ENCODE results near the gene CYP24A1. TPM values are rescaled to one million over a fixed set of nuclear protein-coding genes. Genes with fewer than 3 reads are reported as not detected.
A peak's percentile ranks its signal among the peaks of the same experiment; 100 is the strongest.

The CYP24A1 gene
- total and polyA plus RNA-seq, 2 of the 13 experiments (the other 11 are each of a cell fraction or from before 2014, with no cell fraction given), result 9.4 to 32.7 TPM

DNA sequence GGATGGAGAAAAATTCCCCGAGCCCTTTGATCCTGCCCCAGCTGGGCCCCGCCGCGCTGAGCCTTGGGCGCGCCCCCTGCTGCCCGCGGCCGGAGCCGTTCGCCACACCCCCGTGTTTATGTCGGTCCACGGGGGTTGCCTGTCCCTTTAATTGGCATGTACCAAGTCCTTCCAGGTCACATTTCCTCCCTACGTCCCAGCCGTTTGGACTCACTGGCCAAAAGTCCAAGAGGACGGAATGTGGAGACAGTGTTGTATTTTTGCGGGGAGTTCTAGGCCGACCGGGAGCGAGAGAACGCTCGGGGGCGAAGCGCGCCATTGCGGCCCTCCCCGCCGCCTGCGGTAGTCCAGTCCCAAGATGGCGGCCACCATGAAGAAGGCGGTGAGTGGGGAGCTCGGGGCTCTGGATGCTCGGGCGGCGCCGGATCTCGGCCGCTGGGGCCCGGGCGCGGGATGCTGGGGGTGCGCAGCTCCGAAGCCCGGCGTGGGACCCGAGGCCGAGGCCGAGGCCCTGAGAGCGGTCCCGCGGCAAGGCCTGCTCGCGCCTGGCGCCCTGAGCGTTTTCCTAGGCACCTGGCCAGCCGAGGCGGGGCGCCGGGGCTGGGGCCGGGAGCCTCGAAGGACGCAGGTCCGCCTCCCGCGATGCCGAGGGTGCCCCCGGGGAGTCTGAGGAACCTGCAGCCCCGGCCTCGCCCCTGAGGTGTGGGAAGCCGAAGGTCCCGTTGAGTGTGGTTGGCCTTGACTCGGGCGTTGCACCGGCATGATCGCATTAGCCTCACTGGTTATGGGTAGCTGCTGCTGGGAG lies 34.2 kb upstream of the CYP24A1 start, which contains the start of gene PFDN4 (continued):
- TF ChIP-seq ZNF777 (CRISPR knock-in tag; IDR thresholded peaks at IDR 0.05) (peak; percentile 50; the same call in 1 of the 2 replicates), ZFP62 (CRISPR knock-in tag; IDR thresholded peaks at IDR 0.05) (no peak), ZNF674 (CRISPR knock-in tag; IDR thresholded peaks at IDR 0.05; ENCODE audit: low read depth) (peak; percentile 97; the same call in 1 of the 2 replicates), MATR3 (CRISPR knock-in tag; IDR thresholded peaks at IDR 0.05) (no peak), AHR (CRISPR knock-in tag; IDR thresholded peaks at IDR 0.05) (0 out of 2 replicates have a peak, but pooled peaks have one; percentile 80), ISL2 (CRISPR knock-in tag; IDR thresholded peaks at IDR 0.05) (peak; percentile 83), WIZ (CRISPR knock-in tag; IDR thresholded peaks at IDR 0.05) (peak; percentile 35), IRF2 (CRISPR knock-in tag; IDR thresholded peaks at IDR 0.05) (peak; percentile 90), ZNF451 (CRISPR knock-in tag; IDR thresholded peaks at IDR 0.05) (peak; percentile 96), ZNF484 (CRISPR knock-in tag; IDR thresholded peaks at IDR 0.05; ENCODE audit: borderline replicate concordance, low read depth) (0 out of 2 replicates have a peak, but pooled peaks have one; percentile 78), ZNF747 (CRISPR knock-in tag; IDR thresholded peaks at IDR 0.05; ENCODE audit: borderline replicate concordance) (0 out of 2 replicates have a peak, but pooled peaks have one; percentile 87)
- TF ChIP-seq, protein P1, sequence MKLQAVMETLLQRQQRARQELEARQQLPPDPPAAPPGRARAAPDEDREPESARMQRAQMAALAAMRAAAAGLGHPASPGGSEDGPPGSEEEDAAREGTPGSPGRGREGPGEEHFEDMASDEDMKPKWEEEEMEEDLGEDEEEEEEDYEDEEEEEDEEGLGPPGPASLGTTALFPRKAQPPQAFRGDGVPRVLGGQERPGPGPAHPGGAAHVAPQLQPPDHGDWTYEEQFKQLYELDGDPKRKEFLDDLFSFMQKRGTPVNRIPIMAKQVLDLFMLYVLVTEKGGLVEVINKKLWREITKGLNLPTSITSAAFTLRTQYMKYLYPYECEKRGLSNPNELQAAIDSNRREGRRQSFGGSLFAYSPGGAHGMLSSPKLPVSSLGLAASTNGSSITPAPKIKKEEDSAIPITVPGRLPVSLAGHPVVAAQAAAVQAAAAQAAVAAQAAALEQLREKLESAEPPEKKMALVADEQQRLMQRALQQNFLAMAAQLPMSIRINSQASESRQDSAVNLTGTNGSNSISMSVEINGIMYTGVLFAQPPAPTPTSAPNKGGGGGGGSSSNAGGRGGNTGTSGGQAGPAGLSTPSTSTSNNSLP (IDR thresholded peaks at IDR 0.05; ENCODE audit: low read depth, low read length), result peak; percentile 90
- TF ChIP-seq, protein P2, sequence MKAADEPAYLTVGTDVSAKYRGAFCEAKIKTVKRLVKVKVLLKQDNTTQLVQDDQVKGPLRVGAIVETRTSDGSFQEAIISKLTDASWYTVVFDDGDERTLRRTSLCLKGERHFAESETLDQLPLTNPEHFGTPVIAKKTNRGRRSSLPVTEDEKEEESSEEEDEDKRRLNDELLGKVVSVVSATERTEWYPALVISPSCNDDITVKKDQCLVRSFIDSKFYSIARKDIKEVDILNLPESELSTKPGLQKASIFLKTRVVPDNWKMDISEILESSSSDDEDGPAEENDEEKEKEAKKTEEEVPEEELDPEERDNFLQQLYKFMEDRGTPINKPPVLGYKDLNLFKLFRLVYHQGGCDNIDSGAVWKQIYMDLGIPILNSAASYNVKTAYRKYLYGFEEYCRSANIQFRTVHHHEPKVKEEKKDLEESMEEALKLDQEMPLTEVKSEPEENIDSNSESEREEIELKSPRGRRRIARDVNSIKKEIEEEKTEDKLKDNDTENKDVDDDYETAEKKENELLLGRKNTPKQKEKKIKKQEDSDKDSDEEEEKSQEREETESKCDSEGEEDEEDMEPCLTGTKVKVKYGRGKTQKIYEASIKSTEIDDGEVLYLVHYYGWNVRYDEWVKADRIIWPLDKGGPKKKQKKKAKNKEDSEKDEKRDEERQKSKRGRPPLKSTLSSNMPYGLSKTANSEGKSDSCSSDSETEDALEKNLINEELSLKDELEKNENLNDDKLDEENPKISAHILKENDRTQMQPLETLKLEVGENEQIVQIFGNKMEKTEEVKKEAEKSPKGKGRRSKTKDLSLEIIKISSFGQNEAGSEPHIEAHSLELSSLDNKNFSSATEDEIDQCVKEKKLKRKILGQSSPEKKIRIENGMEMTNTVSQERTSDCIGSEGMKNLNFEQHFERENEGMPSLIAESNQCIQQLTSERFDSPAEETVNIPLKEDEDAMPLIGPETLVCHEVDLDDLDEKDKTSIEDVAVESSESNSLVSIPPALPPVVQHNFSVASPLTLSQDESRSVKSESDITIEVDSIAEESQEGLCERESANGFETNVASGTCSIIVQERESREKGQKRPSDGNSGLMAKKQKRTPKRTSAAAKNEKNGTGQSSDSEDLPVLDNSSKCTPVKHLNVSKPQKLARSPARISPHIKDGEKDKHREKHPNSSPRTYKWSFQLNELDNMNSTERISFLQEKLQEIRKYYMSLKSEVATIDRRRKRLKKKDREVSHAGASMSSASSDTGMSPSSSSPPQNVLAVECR (CRISPR knock-in tag; IDR thresholded peaks at IDR 0.05; ENCODE audit: borderline replicate concordance), result peak; percentile 92
- TF ChIP-seq, protein P3, sequence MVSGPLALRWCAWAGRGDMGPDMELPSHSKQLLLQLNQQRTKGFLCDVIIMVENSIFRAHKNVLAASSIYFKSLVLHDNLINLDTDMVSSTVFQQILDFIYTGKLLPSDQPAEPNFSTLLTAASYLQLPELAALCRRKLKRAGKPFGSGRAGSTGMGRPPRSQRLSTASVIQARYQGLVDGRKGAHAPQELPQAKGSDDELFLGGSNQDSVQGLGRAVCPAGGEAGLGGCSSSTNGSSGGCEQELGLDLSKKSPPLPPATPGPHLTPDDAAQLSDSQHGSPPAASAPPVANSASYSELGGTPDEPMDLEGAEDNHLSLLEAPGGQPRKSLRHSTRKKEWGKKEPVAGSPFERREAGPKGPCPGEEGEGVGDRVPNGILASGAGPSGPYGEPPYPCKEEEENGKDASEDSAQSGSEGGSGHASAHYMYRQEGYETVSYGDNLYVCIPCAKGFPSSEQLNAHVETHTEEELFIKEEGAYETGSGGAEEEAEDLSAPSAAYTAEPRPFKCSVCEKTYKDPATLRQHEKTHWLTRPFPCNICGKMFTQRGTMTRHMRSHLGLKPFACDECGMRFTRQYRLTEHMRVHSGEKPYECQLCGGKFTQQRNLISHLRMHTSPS (CRISPR knock-in tag; IDR thresholded peaks at IDR 0.05; ENCODE audit: low read depth), result peak; percentile 73
- TF ChIP-seq, protein P4, sequence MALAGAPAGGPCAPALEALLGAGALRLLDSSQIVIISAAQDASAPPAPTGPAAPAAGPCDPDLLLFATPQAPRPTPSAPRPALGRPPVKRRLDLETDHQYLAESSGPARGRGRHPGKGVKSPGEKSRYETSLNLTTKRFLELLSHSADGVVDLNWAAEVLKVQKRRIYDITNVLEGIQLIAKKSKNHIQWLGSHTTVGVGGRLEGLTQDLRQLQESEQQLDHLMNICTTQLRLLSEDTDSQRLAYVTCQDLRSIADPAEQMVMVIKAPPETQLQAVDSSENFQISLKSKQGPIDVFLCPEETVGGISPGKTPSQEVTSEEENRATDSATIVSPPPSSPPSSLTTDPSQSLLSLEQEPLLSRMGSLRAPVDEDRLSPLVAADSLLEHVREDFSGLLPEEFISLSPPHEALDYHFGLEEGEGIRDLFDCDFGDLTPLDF (CRISPR knock-in tag; IDR thresholded peaks at IDR 0.05), result peak; percentile 87
- TF ChIP-seq, protein P5, sequence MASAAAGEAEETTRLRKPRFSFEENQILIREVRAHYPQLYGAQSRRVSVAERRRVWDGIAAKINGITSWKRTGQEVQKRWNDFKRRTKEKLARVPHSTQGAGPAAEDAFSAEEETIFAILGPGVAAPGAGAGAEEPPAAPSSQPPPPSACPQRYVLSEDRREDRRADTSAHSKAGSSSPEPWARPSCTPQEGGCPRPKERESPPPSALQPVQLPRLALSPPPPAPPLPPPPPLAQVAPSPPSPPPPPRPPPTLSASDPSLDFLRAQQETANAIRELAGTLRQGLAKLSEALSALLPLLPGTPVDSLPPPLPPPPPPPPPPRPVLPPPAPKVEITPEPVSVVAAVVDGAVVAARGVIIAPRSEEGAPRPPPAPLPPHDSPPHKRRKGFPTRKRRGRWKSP (CRISPR knock-in tag; IDR thresholded peaks at IDR 0.05), result peak; percentile 25
